Measurements from ENCODE around the gene LOX.

DNA sequence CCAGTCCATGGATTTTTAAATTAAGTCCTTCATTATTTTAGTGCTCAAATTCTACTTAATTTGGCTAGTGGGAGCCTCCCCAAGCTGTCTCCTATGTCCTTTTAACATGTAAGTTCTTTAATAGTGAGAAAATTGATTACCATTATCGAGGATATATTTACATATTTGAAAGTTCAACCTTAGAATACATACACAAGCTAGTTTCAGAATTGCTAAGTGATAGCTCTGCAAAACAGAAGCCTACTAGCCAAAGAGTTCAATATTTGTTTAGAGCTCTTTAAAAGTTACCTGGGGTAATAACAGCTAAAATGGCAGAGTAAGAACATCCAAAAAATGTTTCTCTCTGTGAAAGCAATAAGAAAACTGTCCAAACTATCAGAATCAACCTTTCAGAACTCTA is 48.2 kb downstream of the LOX start:
- TF ChIP-seq, protein P1, sequence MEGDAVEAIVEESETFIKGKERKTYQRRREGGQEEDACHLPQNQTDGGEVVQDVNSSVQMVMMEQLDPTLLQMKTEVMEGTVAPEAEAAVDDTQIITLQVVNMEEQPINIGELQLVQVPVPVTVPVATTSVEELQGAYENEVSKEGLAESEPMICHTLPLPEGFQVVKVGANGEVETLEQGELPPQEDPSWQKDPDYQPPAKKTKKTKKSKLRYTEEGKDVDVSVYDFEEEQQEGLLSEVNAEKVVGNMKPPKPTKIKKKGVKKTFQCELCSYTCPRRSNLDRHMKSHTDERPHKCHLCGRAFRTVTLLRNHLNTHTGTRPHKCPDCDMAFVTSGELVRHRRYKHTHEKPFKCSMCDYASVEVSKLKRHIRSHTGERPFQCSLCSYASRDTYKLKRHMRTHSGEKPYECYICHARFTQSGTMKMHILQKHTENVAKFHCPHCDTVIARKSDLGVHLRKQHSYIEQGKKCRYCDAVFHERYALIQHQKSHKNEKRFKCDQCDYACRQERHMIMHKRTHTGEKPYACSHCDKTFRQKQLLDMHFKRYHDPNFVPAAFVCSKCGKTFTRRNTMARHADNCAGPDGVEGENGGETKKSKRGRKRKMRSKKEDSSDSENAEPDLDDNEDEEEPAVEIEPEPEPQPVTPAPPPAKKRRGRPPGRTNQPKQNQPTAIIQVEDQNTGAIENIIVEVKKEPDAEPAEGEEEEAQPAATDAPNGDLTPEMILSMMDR (conservative IDR thresholded peaks at IDR 0.05; ENCODE audit: low read depth in 2 of 2), result no peak
- TF ChIP-seq EZH2 (IDR thresholded peaks at IDR 0.05; ENCODE audit: low read depth, unreplicated experiment) (no peak), ZNF114 (CRISPR knock-in tag; IDR thresholded peaks at IDR 0.05) (no peak), POLR2AphosphoS5 (IDR thresholded peaks at IDR 0.05; ENCODE audit: low read depth) (no peak), EZH2phosphoT487 (IDR thresholded peaks at IDR 0.05; ENCODE audit: unreplicated experiment) (no peak), CREB1 (CRISPR knock-in tag; IDR thresholded peaks at IDR 0.05; ENCODE audit: low read depth) (no peak), JUNB (IDR thresholded peaks at IDR 0.05; ENCODE audit: unreplicated experiment) (no peak), NANOG (IDR thresholded peaks at IDR 0.05; ENCODE audit: borderline replicate concordance) (no peak), ZNF331 (CRISPR knock-in tag; IDR thresholded peaks at IDR 0.05; ENCODE audit: low read depth) (no peak), STAT1 (IDR thresholded peaks at IDR 0.05; ENCODE audit: unreplicated experiment) (no peak)
- TF ChIP-seq, protein P2, sequence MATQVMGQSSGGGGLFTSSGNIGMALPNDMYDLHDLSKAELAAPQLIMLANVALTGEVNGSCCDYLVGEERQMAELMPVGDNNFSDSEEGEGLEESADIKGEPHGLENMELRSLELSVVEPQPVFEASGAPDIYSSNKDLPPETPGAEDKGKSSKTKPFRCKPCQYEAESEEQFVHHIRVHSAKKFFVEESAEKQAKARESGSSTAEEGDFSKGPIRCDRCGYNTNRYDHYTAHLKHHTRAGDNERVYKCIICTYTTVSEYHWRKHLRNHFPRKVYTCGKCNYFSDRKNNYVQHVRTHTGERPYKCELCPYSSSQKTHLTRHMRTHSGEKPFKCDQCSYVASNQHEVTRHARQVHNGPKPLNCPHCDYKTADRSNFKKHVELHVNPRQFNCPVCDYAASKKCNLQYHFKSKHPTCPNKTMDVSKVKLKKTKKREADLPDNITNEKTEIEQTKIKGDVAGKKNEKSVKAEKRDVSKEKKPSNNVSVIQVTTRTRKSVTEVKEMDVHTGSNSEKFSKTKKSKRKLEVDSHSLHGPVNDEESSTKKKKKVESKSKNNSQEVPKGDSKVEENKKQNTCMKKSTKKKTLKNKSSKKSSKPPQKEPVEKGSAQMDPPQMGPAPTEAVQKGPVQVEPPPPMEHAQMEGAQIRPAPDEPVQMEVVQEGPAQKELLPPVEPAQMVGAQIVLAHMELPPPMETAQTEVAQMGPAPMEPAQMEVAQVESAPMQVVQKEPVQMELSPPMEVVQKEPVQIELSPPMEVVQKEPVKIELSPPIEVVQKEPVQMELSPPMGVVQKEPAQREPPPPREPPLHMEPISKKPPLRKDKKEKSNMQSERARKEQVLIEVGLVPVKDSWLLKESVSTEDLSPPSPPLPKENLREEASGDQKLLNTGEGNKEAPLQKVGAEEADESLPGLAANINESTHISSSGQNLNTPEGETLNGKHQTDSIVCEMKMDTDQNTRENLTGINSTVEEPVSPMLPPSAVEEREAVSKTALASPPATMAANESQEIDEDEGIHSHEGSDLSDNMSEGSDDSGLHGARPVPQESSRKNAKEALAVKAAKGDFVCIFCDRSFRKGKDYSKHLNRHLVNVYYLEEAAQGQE (IDR thresholded peaks at IDR 0.05; ENCODE audit: unreplicated experiment), result no peak
- TF ChIP-seq, protein P3, sequence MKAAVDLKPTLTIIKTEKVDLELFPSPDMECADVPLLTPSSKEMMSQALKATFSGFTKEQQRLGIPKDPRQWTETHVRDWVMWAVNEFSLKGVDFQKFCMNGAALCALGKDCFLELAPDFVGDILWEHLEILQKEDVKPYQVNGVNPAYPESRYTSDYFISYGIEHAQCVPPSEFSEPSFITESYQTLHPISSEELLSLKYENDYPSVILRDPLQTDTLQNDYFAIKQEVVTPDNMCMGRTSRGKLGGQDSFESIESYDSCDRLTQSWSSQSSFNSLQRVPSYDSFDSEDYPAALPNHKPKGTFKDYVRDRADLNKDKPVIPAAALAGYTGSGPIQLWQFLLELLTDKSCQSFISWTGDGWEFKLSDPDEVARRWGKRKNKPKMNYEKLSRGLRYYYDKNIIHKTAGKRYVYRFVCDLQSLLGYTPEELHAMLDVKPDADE (IDR thresholded peaks at IDR 0.05), result no peak

Data from GM23338 (cell line).